ENCODE data around the gene DHRS4L2. TPM values are rescaled to one million over a fixed set of nuclear protein-coding genes. Genes with fewer than 3 reads are reported as not detected.

The DHRS4L2 gene
- total and polyA plus RNA-seq, 10 of the 15 experiments (the other 5 are each of a cell fraction or from before 2014, with no cell fraction given): 2.8 to 49.3 (median 21.8) TPM

DNA sequence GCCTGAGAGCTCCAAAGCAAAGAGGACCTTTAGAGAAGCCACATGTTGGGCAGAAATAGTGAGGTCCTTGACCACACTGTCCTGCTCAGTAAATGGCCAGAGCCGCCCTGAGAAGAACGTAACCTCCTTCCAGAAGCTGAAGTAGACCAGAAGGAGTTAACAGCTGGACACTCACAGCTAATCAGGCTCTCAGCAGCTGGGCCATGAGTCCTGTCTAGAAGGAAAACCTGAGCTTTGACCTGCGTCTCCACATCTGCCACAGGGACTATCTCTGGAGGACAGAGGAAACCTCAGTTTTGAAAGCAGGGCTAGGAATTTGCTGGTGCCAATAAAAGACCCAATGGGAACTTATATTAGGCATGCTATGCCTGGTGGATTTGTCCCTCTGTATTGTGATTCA lies 47.5 kb upstream of the DHRS4L2 start (continued):
- TF ChIP-seq, protein P1, sequence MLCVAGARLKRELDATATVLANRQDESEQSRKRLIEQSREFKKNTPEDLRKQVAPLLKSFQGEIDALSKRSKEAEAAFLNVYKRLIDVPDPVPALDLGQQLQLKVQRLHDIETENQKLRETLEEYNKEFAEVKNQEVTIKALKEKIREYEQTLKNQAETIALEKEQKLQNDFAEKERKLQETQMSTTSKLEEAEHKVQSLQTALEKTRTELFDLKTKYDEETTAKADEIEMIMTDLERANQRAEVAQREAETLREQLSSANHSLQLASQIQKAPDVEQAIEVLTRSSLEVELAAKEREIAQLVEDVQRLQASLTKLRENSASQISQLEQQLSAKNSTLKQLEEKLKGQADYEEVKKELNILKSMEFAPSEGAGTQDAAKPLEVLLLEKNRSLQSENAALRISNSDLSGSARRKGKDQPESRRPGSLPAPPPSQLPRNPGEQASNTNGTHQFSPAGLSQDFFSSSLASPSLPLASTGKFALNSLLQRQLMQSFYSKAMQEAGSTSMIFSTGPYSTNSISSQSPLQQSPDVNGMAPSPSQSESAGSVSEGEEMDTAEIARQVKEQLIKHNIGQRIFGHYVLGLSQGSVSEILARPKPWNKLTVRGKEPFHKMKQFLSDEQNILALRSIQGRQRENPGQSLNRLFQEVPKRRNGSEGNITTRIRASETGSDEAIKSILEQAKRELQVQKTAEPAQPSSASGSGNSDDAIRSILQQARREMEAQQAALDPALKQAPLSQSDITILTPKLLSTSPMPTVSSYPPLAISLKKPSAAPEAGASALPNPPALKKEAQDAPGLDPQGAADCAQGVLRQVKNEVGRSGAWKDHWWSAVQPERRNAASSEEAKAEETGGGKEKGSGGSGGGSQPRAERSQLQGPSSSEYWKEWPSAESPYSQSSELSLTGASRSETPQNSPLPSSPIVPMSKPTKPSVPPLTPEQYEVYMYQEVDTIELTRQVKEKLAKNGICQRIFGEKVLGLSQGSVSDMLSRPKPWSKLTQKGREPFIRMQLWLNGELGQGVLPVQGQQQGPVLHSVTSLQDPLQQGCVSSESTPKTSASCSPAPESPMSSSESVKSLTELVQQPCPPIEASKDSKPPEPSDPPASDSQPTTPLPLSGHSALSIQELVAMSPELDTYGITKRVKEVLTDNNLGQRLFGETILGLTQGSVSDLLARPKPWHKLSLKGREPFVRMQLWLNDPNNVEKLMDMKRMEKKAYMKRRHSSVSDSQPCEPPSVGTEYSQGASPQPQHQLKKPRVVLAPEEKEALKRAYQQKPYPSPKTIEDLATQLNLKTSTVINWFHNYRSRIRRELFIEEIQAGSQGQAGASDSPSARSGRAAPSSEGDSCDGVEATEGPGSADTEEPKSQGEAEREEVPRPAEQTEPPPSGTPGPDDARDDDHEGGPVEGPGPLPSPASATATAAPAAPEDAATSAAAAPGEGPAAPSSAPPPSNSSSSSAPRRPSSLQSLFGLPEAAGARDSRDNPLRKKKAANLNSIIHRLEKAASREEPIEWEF (IDR thresholded peaks at IDR 0.05; ENCODE audit: insufficient replicate concordance, low read depth, low read length): no peak
- TF ChIP-seq ZBED1 (IDR thresholded peaks at IDR 0.05; ENCODE audit: borderline replicate concordance): no peak

DNA sequence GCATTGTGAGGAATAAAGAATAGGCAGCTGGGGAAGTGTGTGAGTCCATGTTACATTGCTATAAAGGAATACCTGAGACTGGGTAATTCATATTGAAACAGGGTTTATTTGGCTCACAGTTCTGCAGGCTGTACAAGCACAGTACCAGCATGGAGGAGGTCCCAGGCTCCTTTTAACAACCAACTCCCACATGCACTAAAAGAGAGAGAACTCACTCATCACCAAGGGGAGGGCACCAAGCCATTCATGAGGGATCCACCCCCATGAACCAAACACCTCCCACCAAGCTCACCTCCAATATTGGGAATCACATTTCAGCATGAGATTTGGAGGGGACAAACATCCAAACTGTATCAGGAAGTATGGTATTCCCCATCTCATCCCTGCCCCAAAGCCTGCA lies 47.1 kb upstream of the DHRS4L2 start:
- ChIA-PET RAD21 (ENCODE audit: unreplicated experiment) (no interaction called here), SMC1A (ENCODE audit: uncharacterized antibody, unreplicated experiment) (interaction anchor here (1.0 kb wide), 1 partner anchor 10 kb away, joined by 3 read pairs; no protein-coding TSS in a partner anchor), CTCF (no interaction called here), POLR2A (no interaction called here)
- no peak overlapping the region for H3K4me3 ChIP-seq
- no peaks in the 10 kb centered on the region for H4K20me1 ChIP-seq (ENCODE audit: control insufficient read depth, insufficient read depth)
- no peaks in the 10 kb centered on the region for H3K36me3 ChIP-seq (ENCODE audit: control insufficient read depth in 2 of 2, insufficient read depth in 2 of 2, low read length in 1 of 2)
- H3K27ac ChIP-seq (ENCODE audit: control insufficient read depth, insufficient read depth): no peak overlapping the region
- in situ Hi-C loops (cut with MboI): no loop called here
- ATAC-seq: no peak
- H3K4me1 ChIP-seq (ENCODE audit: control insufficient read depth, insufficient read depth, low read length): no peaks in the 10 kb centered on the region
- intact Hi-C loops (cut with micrococcal nuclease; ENCODE audit: unreplicated experiment): no loop called here
- no peaks in the 10 kb centered on the region for H3K79me2 ChIP-seq (ENCODE audit: control insufficient read depth, insufficient read depth, low read length)
- H3K9me3 ChIP-seq (replicated peaks; ENCODE audit: control insufficient read depth, insufficient read depth, low read length): no peaks in the 10 kb centered on the region; the same call in 2 of the 3 replicates
- no peak overlapping the region for H3K9ac ChIP-seq (ENCODE audit: control insufficient read depth, insufficient read depth, low read length)
- no peaks in the 10 kb centered on the region for H3K27me3 ChIP-seq (replicated peaks in 1 of 2; ENCODE audit: control insufficient read depth in 2 of 2, insufficient read depth in 2 of 2, low read length in 1 of 2)
- DNase-seq (ENCODE audit: low read depth, low spot score): no peak
- TF ChIP-seq MYC (IDR thresholded peaks at IDR 0.05; ENCODE audit: insufficient read depth, insufficient read length, insufficient replicate concordance, low read length, severe bottlenecking) (no peak), HCFC1 (IDR thresholded peaks at IDR 0.05; ENCODE audit: low read length) (no peak), BRCA1 (IDR thresholded peaks at IDR 0.05; ENCODE audit: low read depth, low read length) (no peak)
- no TSS peak for BruUV-seq (replicated peaks)
- FAIRE-seq: no peak
- H2AFZ ChIP-seq (ENCODE audit: control insufficient read depth, low read depth, low read length): no peak overlapping the region
- H3K4me2 ChIP-seq (ENCODE audit: control insufficient read depth, insufficient read depth): no peak overlapping the region
